ENCODE measurements around the gene KNDC1.

KNDC1 gene

DNA sequence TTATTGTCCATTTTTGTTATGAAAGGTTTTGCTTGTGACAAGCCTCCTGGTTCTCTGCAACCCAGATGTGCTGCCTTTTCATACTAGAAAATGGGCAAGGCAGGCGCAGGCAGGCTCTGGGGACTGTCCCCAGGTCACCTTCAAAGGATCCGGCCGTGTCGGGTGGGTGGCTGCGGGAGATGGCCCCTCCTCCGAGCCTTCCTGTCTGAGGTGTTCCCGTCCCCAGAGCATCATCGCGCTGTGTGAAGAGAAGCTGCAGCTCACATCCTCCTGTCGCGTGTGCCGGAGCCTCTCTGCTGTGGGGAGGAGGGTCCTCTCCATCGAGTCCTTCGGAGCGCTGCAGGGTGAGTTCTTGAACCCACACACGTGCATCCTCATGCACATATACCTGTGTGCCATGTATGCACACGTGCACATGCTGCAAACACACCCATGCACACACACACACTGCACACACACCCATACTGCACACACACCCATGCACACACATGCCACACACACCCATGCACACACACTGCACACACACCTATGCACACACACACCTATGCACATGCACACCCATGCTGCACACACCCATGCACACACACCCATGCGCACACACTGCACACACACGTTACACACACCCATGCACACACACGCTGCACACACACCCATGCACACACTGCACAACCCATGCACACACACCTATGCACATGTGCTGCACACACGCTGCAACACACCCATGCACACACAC is 23.8 kb downstream of the KNDC1 start:
- no peak overlapping the region for H3K27ac ChIP-seq (replicated peaks)
- no peak for DNase-seq (ENCODE audit: low read depth in 1 of 2, low spot score in 1 of 2)
- H3K4me3 ChIP-seq (replicated peaks; ENCODE audit: insufficient read depth, low read length): no peak overlapping the region
- H3K27me3 ChIP-seq (ENCODE audit: insufficient read depth, poor library complexity, severe bottlenecking): no peaks in the 10 kb centered on the region
- TF ChIP-seq POLR2AphosphoS5 (IDR thresholded peaks at IDR 0.05; ENCODE audit: low read depth): no peak
- TF ChIP-seq CTCF (IDR thresholded peaks at IDR 0.05; ENCODE audit: insufficient read depth, low read length): no peak
- no peak for TF ChIP-seq SPI1 (IDR thresholded peaks at IDR 0.05; ENCODE audit: borderline replicate concordance, low read depth)
- no peak for TF ChIP-seq GABPA (IDR thresholded peaks at IDR 0.05; ENCODE audit: low read depth)
- no peak for TF ChIP-seq REST (IDR thresholded peaks at IDR 0.05; ENCODE audit: insufficient replicate concordance, low read depth)

DNA sequence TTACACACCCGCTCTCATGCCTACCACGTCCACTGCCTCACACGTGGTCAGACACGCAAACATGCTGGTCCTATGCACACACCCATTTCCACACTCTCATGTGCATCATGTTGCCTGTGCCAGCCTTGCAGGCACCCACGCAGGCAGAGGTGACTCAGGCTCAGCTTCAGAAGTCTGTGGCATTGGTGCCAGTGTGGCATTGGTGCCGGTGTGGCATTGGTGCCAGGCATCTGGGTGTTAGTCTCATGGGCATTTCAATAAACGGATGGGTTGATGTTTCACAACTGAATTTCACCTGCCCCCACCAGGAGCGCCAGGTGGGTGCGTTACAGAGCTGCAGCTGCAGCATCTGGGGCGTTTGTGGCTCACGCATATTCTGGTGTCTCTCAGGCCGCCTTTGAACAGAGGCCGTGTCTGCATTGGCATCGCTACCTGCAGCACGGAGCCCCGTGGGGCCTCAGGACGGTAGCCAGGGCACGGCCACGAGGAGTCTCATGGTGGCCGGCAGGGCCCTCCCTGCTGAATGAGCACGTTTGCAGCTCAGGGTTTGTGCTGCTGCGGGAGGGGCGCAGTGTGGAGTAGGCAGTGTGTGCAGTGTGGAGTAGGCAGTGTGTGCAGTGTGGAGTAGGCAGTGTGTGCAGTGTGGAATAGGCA is 24.7 kb downstream of the KNDC1 start:
- DNase-seq (ENCODE audit: low read depth in 1 of 2, low spot score in 1 of 2): no peak
- Histone ChIP-seq H3K4me3 (replicated peaks; ENCODE audit: insufficient read depth, low read length) (no peak overlapping the region), H3K27me3 (ENCODE audit: insufficient read depth, poor library complexity, severe bottlenecking) (no peaks in the 10 kb centered on the region), H3K27ac (replicated peaks) (no peak overlapping the region)
- TF ChIP-seq SPI1 (IDR thresholded peaks at IDR 0.05; ENCODE audit: borderline replicate concordance, low read depth) (no peak), CTCF (IDR thresholded peaks at IDR 0.05; ENCODE audit: insufficient read depth, low read length) (no peak), REST (IDR thresholded peaks at IDR 0.05; ENCODE audit: insufficient replicate concordance, low read depth) (no peak), GABPA (IDR thresholded peaks at IDR 0.05; ENCODE audit: low read depth) (no peak), POLR2AphosphoS5 (IDR thresholded peaks at IDR 0.05; ENCODE audit: low read depth) (no peak)

- no peak for DNase-seq (ENCODE audit: low read depth in 1 of 2, low spot score in 1 of 2)
These were observed 25.4 kb downstream of the KNDC1 start for GRCh38 chr10:133185421-133185820.

More at GRCh38 chr10:133185421-133185820, 25.4 kb downstream of the KNDC1 start:
- TF ChIP-seq GABPA (IDR thresholded peaks at IDR 0.05; ENCODE audit: low read depth) (no peak), CTCF (IDR thresholded peaks at IDR 0.05; ENCODE audit: insufficient read depth, low read length) (no peak), POLR2AphosphoS5 (IDR thresholded peaks at IDR 0.05; ENCODE audit: low read depth) (no peak), SPI1 (IDR thresholded peaks at IDR 0.05; ENCODE audit: borderline replicate concordance, low read depth) (no peak), REST (IDR thresholded peaks at IDR 0.05; ENCODE audit: insufficient replicate concordance, low read depth) (no peak)
- no peaks in the 10 kb centered on the region for H3K27me3 ChIP-seq (ENCODE audit: insufficient read depth, poor library complexity, severe bottlenecking)
- H3K27ac ChIP-seq (replicated peaks): no peak overlapping the region
- no peak overlapping the region for H3K4me3 ChIP-seq (replicated peaks; ENCODE audit: insufficient read depth, low read length)
